ENCODE results near the gene ABCC11.

- TF ChIP-seq CTCF (IDR thresholded peaks at IDR 0.05) (no peak), POLR2A (IDR thresholded peaks at IDR 0.05) (no peak)
These were observed 91.2 kb downstream of the ABCC11 start, which contains the start of gene ABCC12 for GRCh38 chr16:48155926-48156789.
